H1 (cell line): ENCODE results near the gene CD99.

Experiments
- EZH2 ChIP-seq: fragments of 200-600 bp; sonication (generic); IDR thresholded peaks from 2 replicates; pipeline ENCODE4 v1.7.1; 2012; ENCODE audit warnings: low read depth, mild to moderate bottlenecking, moderate library complexity, low read length, inconsistent platforms; ENCODE audit not compliant: severe bottlenecking
- POLR2A ChIP-seq, 2 experiments: IDR thresholded peaks; 1 replicate in 1 of 2; 2 replicates in 1 of 2; pipeline ENCODE4 v1.6.1; 2011; ENCODE audit warnings: low read depth in 2 of 2, low read length in 2 of 2, mild to moderate bottlenecking in 2 of 2; ENCODE audit errors: control extremely low read depth in 1 of 2
- ZNF274 ChIP-seq: IDR thresholded peaks from 2 replicates; pipeline ENCODE4 v1.7.0; 2012; ENCODE audit warnings: low read length, borderline replicate concordance; ENCODE audit errors: extremely low read depth
- TF ChIP-seq, protein P1 (sequence below), 3 experiments: IDR thresholded peaks; 1 replicate in 2 of 3; 2 replicates in 1 of 3; pipeline versions ENCODE4 v1.5.1 to v1.6.1; 2011; ENCODE audit warnings: low read length in 3 of 3, mild to moderate bottlenecking in 3 of 3, inconsistent platforms in 2 of 3, low read depth in 1 of 3, moderate library complexity in 1 of 3; ENCODE audit not compliant: insufficient read depth in 1 of 3; ENCODE audit errors: control extremely low read depth in 1 of 3

DNA sequence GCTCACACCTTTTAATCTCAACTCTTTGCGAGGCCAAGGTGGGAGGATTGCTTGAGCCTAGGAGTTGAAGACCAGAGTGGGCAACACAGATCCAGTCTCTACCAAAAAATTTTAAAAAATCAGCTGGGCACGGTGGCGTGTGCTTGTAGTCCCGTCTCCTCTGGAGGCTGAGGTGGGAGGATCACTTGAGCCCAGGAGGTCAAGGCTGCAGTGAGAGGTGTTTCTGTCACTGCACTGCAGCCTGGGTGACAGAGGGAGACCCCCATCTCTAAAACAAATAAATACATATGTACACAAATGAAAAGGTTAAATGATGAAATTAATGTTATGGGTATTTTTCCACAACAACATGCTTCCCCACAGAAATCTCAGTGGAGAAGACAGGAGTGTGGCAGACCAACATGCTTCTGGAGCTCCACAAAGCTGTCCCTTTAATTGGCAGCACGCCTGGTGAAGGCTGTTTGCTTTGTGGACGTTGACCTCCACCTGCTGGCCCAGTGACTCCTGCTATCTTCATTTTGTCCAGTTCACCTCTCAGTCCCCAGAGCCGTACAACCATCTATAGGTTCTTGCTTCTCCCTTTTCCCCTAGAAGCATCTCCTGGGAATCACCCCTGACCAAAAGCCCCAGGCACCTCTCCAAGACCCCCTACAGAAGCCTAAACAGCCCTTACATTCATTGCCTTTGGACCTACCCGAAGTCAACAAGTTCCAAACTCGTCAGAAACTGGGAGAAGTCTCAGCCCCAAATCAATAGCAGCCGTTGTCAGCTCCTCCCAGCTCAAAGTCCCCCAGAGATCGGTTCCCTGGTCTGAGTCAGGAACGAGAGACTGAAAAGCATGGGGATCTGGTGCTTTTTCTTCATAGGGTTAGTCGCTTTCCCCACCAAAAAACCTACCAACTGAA, 36.4 kb upstream of the CD99 start:
- no peak for TF ChIP-seq ZNF274
- no peak for TF ChIP-seq EZH2
- no peak for TF ChIP-seq POLR2A (IDR thresholded peaks at IDR 0.05; ENCODE audit: control extremely low read depth in 1 of 2, low read depth in 2 of 2, low read length in 2 of 2)
- TF ChIP-seq, protein P1, sequence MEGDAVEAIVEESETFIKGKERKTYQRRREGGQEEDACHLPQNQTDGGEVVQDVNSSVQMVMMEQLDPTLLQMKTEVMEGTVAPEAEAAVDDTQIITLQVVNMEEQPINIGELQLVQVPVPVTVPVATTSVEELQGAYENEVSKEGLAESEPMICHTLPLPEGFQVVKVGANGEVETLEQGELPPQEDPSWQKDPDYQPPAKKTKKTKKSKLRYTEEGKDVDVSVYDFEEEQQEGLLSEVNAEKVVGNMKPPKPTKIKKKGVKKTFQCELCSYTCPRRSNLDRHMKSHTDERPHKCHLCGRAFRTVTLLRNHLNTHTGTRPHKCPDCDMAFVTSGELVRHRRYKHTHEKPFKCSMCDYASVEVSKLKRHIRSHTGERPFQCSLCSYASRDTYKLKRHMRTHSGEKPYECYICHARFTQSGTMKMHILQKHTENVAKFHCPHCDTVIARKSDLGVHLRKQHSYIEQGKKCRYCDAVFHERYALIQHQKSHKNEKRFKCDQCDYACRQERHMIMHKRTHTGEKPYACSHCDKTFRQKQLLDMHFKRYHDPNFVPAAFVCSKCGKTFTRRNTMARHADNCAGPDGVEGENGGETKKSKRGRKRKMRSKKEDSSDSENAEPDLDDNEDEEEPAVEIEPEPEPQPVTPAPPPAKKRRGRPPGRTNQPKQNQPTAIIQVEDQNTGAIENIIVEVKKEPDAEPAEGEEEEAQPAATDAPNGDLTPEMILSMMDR (IDR thresholded peaks at IDR 0.05; ENCODE audit: control extremely low read depth in 1 of 3, insufficient read depth in 1 of 3, low read depth in 1 of 3, low read length in 3 of 3): peak in 1 of 3 experiments; percentile 7; a peak in 1 of 4 replicates
